GM19324 (cell line): ENCODE measurements around the gene MRC2.
"Not testable (repeated sequence)": the region's sequence is repeated elsewhere in the genome, so short reads cannot be mapped to it uniquely, and the experiment has no call there.

ENCODE experiments used
- ATAC-seq: cut with Tn5 transposase; IDR thresholded peaks from one replicate; pipeline ENCODE4 v1.9.1; 2021; ENCODE audit warnings: mild to moderate bottlenecking, moderate library complexity; ENCODE audit not compliant: unreplicated experiment, low FRiP score

The MRC2 gene

GRCh38 chr17:62696726-62697490, 69.4 kb downstream of the MRC2 start:
- ATAC-seq, result no peak

GRCh38 chr17:62698459-62698858, 71.0 kb downstream of the MRC2 start:
- ATAC-seq, result not testable (repeated sequence)

DNA sequence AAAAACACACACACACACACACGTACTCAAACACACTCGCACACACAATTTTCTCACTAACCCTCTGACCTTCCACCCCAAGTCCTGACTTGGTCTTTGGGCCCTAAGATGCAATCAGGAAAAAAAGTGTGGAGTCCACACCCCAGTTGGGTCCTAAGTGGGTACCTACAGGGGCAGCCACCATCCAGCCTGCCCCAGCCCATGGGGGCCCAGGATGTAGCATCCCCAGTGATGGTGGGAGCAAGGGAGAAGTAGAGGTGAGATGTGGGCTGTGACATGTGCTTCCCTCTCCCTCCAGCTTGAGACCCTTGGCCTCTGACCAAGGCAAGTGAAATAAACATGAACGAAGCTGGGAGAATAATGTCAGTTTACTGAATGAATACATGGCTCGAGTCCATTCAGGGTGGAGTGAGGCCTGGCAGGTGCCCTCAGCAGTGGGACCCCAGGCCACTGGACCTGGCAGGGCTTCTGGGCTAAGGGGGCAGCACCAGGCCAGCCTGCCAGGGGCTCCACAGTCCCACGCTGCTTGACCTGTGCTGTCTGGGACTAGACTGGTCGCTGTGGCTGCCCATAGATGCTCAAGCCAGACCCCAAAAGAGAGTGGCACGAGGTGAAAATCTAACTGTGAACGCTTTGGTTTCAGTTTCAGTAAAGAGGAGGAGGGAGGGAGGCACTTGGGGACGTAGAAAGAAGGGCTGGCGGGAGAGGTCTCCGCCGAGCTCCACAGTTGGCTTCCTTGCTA, 73.7 kb downstream of the MRC2 start:
- no peak for ATAC-seq

DNA sequence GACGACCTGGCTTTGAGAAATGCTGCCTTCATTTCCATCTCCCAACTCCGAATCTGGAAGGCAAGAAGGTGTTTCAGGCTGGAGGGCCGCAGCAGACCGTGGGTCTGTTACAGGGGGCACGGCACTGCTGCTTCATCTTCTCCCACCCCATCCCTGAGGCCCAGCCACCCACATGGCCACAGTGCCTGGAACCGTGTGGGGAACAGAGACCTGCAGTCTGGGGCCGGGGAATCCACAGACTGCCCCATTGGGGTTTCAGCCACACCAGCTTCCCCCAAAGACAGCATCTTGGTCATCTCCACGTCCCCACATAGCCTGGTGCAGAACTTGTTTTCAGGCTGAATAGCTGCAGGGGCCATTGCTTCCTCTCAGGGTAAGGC, 74.2 kb downstream of the MRC2 start:
- ATAC-seq, result no peak

DNA sequence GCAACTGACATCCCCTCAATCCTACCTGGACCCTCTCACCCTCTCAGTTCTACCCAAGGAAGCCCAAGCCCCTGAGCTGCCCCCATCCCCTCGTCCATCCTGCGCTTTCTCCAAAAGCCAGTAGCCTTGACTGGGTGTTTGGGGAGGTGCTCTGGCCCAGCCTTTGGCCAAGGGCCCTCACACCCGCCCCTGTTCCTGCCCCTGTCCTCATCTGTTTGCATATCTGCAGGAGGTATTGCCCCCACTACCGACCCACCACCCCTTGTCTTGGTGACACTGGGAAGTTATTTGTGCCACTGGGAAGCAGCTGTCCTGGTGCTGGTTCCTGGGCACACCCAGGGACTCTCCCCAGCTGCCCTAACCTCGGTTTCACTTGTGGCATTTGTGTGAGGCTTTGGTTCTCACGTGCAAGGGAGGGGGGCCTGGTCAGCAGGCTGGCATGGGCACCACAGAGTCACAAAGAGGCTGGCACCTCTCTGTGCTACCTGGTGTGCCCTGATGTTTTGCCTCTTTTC, 75.3 kb downstream of the MRC2 start:
- ATAC-seq, result no peak

DNA sequence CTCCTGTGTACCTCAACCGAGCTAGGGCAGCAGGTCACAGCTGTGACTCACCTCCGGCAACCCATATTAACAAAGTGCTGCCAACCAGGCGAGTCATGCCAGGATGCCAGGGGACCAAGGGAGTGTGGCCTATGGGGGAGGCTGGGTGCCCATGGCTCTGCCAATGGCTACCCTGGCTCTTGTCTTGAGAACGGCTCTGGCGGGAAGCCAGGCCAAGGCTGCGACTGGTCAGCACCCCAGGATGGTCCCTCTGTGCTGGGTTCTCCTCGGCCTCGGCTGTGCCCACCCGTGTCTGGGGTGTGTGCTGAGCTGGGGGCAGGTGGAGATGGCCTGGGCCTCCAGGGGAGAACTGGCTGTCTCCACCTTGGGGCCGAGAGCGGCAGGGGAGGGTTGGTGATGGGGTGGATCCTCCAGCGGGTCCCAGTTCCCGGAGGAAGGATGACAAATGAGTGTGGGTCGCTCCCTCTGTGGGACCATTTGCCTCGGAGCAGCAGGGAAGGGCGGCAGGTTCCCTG, 75.8 kb downstream of the MRC2 start:
- ATAC-seq, result peak; percentile 16

- ATAC-seq, result peak; percentile 83
These were observed 76.4 kb downstream of the MRC2 start for GRCh38 chr17:62703776-62704380.

GRCh38 chr17:62704381-62704971, 77.0 kb downstream of the MRC2 start:
- ATAC-seq, result no peak

DNA sequence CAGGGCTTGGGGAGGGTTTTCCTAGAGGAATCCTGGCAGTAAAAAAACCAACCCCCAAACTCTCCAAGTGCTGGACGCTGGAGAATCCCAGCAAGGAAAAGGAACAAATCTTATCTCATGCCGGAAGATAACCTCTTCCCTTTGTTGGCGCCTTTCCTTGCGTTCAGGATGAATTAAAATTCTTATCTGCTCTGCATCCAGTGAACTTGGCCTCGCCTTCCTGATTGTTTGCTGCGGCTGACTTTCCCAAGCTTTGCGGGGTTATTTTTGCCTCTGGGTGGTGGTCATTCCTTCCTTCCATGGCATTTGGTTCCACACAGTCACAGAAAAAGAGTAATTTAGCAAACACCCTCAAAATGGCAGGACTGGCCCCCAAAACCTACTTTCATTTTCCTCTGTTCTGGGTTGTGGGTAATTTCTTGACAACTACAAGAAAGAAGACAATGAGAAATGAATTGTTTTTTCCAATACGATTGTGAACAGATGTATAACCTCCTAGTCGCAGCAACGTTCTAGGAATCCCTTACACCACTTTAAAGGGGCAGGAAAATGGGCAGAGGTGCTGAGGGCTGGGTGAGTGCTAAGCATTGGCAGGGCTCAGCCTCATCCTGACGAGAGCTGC, 77.8 kb downstream of the MRC2 start:
- no peak for ATAC-seq

DNA sequence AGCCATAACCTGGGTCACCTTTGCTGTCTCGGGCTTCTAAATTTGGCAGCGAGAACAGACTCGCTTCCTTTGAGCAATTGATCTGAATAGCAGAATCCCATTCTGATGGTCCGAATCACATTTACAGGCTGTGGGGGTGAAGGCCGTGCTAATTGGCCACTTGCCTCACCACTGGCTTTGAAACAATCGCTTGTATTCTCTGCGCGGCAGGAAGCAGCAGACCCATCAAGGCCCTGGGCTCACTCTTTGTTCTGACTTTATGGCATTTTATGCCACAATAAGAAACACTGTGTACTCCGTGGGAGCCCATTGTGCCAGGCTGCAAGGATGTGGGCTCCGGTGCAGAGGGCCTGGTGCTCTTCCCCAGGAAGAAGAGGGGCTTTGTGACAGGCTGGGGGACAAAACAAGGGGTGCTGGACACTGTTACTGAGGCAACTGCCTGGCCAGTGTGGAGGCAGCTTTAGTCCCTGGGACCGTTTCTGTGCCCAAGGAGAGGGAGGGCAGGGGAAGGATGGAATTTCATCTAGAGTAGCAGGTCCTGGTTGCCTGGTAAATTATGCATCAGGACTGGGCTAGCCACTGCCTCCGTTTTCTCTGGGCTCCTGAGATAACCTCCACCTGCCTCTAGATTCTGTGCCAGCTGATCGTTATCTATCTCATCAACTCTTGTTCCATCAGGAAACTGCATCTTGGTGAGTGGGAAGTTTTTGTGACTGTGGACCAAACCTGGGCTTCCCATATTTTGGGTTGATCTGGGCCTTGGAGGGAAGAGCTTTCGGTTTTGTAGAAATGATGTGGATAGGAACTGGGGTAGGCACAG, 78.5 kb downstream of the MRC2 start:
- no peak for ATAC-seq

- no peak for ATAC-seq
These were observed 79.3 kb downstream of the MRC2 start for GRCh38 chr17:62706598-62707424.

GRCh38 chr17:62707425-62707739, 79.9 kb downstream of the MRC2 start:
- ATAC-seq, result no peak

DNA sequence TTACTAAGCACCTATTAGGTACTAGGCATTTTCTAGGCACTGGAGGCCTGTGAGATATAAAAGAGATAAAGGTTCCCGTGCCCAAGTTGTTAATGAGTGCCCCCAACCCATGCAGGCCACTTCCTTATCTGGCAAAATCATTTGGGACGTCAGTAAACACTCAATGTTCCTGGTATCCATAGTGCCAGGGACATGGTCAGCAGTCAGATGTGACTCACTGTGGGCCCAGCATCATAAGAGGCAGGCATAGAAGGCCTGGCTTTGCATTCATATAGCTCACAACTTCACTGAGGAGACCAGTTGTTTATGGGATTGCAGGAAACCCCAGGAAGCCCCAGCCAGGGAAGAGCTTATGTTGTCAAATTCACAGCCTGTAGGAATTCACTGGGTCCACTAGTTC, 81.1 kb downstream of the MRC2 start:
- ATAC-seq, result no peak

- ATAC-seq, result no peak
These were observed 84.7 kb downstream of the MRC2 start for GRCh38 chr17:62712171-62712581.

DNA sequence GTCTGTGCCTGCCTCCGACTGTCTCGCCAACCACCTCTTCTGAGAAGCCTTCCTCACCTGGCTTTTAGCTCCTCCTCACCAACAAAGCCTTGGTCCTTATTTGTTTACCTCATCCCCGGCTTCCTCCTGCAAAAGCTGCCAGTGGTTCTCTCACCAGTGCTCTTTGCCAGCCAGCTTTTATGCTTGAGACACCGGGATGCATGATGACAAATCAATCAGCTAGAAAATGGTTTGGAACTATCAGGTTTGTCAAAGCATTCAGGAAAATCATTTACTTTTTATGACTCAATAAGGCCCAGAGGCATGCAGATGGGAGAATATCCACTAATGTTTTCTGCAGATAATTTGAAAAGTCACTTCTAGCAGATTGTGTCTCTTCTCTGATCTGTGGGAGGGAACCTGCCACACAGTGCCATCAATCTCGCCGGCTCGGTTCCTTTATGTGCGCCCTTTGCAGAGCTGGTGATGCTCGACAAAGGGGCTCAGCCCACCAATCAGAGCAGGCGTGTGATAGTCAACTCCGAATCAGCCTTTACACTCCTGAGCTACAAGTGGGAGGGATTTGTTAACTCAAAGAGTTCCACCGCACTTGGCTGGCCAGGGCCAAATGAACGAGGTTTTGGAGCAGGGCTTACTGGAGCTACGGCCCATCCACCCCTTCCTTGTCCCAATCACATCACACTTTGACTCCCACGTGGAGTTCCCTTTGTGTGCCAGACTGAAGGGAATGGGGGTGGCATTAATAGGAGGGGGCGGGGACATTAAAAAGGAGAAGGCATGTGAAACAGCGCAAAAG, 85.8 kb downstream of the MRC2 start:
- no peak for ATAC-seq

GRCh38 chr17:62714016-62714777, 86.7 kb downstream of the MRC2 start:
- ATAC-seq, result no peak

- ATAC-seq, result no peak
These were observed 88.5 kb downstream of the MRC2 start for GRCh38 chr17:62715882-62716390.
